Measurements from ENCODE around the gene GPR61.

Gene GPR61

DNA sequence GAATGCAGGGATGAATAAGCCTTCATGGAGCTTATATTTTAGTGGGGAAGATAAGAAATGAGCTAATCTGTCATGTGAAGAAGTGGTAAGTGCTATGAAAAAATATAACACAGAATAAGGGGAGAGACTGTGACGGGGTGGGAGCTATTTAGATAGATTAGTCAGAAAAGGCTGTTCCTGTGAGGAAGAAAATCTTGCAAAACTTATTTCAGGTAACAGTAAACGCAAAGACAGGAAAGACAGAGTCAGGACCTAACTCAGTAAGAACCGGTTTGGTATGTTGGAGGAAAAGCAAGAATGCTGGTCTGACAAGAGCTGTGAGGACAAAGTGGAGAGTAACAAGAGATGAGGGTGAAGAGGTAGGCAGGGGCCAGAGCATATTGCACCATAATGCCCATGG is 30.7 kb downstream of the GPR61 start:
- no peak overlapping the region for H3K4me3 ChIP-seq (ENCODE audit: low read depth, low read length)
- TF ChIP-seq, protein P1, sequence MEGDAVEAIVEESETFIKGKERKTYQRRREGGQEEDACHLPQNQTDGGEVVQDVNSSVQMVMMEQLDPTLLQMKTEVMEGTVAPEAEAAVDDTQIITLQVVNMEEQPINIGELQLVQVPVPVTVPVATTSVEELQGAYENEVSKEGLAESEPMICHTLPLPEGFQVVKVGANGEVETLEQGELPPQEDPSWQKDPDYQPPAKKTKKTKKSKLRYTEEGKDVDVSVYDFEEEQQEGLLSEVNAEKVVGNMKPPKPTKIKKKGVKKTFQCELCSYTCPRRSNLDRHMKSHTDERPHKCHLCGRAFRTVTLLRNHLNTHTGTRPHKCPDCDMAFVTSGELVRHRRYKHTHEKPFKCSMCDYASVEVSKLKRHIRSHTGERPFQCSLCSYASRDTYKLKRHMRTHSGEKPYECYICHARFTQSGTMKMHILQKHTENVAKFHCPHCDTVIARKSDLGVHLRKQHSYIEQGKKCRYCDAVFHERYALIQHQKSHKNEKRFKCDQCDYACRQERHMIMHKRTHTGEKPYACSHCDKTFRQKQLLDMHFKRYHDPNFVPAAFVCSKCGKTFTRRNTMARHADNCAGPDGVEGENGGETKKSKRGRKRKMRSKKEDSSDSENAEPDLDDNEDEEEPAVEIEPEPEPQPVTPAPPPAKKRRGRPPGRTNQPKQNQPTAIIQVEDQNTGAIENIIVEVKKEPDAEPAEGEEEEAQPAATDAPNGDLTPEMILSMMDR (IDR thresholded peaks at IDR 0.05; ENCODE audit: insufficient read depth, low read length, missing control alignments) = no peak
- ChIA-PET CTCF (interaction anchor here (0.6 to 4.0 kb wide), 6 partner anchors 12 to 70 kb away, joined by 3 to 15 read pairs (median 5); no protein-coding TSS in a partner anchor), POLR2A (interaction anchor here (0.6 to 2.4 kb wide), 3 partner anchors 14 to 414 kb away, joined by 3 to 6 read pairs (median 5); partner anchors contain the start of gene AHCYL1)
- no peak for DNase-seq (ENCODE audit: low read depth, low spot score)

DNA sequence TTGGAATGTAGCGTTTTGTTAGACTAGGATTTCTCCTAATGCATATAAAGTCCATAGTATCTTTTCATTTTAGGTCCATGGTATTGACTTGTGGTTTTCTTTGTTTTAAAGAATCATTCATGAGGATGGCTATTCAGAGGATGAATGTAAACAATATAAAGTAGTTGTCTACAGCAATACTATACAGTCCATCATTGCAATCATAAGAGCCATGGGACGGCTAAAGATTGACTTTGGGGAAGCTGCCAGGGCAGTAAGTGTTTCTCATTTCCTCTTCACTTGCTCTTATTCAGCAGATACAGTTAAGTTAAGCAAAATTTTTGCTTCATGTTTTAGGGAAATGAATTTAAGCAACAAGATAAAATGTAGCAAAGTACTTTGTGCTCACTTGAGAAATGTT is 34.1 kb downstream of the GPR61 start:
- DNase-seq (ENCODE audit: low read depth, low spot score) = no peak
- ChIA-PET CTCF (interaction anchor here (1.0 to 1.4 kb wide), 2 partner anchors 10 to 14 kb away, joined by 4 read pairs; no protein-coding TSS in a partner anchor), POLR2A (no interaction called here)
- TF ChIP-seq, protein P1 (IDR thresholded peaks at IDR 0.05; ENCODE audit: insufficient read depth, low read length, missing control alignments) = no peak
- no peak overlapping the region for H3K4me3 ChIP-seq (ENCODE audit: low read depth, low read length)

DNA sequence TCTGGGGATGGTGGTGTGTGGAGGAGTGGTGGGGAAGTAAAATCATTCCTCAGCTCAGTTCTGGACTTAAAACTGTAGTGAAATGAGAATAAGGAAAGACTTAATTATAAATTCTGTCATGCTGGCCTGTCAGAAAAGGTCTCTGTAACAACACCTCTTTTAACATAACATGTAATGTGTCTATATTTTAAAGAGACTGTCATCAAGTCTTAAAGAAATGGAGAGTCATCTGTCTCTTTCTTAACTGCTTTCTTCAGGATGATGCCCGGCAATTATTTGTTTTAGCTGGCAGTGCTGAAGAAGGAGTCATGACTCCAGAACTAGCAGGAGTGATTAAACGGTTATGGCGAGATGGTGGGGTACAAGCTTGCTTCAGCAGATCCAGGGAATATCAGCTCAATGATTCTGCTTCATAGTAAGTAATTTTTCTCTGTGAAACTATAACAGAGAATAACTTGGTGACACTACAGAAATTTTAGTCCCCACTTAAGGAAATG is 39.3 kb downstream of the GPR61 start:
- ChIA-PET POLR2A (interaction anchor here (0.5 to 0.8 kb wide), 3 partner anchors 17 to 33 kb away, joined by 3 to 4 read pairs (median 3); partner anchors contain the start of gene GNAI3), CTCF (interaction anchor here (1.3 to 1.6 kb wide), 2 partner anchors 11 to 536 kb away, joined by 3 to 5 read pairs; no protein-coding TSS in a partner anchor)
- DNase-seq (ENCODE audit: low read depth, low spot score) = no peak
- H3K4me3 ChIP-seq (ENCODE audit: low read depth, low read length) = no peak overlapping the region
- TF ChIP-seq, protein P1 (IDR thresholded peaks at IDR 0.05; ENCODE audit: insufficient read depth, low read length, missing control alignments) = no peak

DNA sequence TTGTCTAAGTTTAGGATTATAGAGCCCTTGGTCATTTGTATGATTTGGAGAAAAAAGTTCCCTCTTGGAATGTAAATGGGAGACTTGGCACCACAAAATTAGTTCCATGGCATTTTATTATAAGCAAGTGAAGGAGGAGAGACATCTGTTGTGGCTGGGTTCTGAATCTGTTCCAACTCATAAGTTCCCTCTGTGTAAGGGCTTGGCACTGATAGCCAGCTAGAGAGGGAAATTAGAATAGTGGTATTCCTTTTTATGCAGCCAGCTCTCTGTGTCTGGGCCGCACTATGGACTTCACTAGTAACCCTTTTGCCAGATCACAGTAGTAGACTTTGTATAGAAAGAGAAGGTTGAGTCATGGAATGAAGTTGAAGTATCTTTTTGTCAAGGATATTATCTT is 39.8 kb downstream of the GPR61 start:
- no peak for DNase-seq (ENCODE audit: low read depth, low spot score)
- POLR2A ChIA-PET = interaction anchor here (0.5 to 0.8 kb wide), 3 partner anchors 16 to 33 kb away, joined by 3 to 4 read pairs (median 3); partner anchors contain the start of gene GNAI3
- CTCF ChIA-PET = interaction anchor here (1.3 to 1.6 kb wide), 2 partner anchors 11 to 536 kb away, joined by 3 to 5 read pairs; no protein-coding TSS in a partner anchor
- TF ChIP-seq, protein P1 (IDR thresholded peaks at IDR 0.05; ENCODE audit: insufficient read depth, low read length, missing control alignments) = no peak
- H3K4me3 ChIP-seq (ENCODE audit: low read depth, low read length) = no peak overlapping the region

DNA sequence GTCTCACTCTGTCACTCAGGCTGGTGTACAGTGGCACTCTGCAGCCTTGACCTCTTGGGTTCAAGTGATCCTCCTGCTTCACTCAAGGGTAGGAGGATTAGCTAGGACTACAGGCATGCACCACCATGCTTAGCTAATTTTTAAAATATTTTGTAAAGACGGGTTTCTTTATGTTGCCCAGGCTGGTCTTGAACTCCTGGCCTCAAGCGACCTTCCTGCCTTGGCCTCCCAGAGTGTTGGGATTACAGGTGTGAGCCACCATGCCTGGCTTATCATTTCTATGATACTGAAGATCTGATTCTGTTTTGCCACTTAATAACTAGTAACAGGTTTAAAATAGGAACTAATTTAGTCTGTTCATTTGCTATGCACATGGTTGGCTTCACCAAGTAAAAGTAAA is 42.3 kb downstream of the GPR61 start:
- POLR2A ChIA-PET = no interaction called here
- no peak overlapping the region for H3K4me3 ChIP-seq (ENCODE audit: low read depth, low read length)
- no peak for DNase-seq (ENCODE audit: low read depth, low spot score)
- CTCF ChIA-PET = interaction anchor here (1.2 to 1.6 kb wide), 2 partner anchors 11 to 59 kb away, joined by 3 read pairs; no protein-coding TSS in a partner anchor
- TF ChIP-seq, protein P1 (IDR thresholded peaks at IDR 0.05; ENCODE audit: insufficient read depth, low read length, missing control alignments) = no peak

DNA sequence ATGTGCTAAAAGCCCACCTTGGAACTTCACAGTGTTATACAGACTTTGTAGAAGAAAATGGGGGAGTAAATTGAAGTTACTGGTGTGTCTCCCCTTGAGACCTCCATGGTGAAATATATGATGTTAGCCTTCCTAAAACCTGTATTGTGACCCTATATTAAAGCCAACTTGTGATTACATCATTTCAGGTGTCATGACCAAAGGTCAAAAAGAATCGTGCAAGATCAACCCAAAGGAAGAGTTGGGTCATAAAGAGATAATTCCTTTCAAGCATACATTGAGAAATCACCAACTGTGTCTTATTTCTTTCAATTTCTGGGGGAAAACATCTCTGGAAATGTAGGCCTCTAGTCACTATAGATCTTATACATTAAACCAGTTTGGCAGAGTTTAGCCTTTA is 45.1 kb downstream of the GPR61 start:
- POLR2A ChIA-PET = no interaction called here
- CTCF ChIA-PET = no interaction called here
- TF ChIP-seq, protein P1 (IDR thresholded peaks at IDR 0.05; ENCODE audit: insufficient read depth, low read length, missing control alignments) = no peak
- no peak overlapping the region for H3K4me3 ChIP-seq (ENCODE audit: low read depth, low read length)
- DNase-seq (ENCODE audit: low read depth, low spot score) = no peak
